Neural cell (in vitro differentiated cells): ENCODE data around the gene NPLOC4. TPM values are rescaled to one million over a fixed set of nuclear protein-coding genes. Genes with fewer than 3 reads are reported as not detected.

ENCODE experiments used
- H2AFZ ChIP-seq: fragments of 200-600, 300-800 bp; sonication (generic), shearing (Covaris generic); 2 replicates; pipeline ENCODE4 v1.6.0; 2014; ENCODE audit warnings: low read depth, mild to moderate bottlenecking, antibody characterized with exemption, low read length, moderate library complexity
- H3F3A ChIP-seq: fragments of 200-600 bp; shearing (Covaris generic); 2 replicates; pipeline ENCODE4 v1.6.1; 2016; ENCODE audit warnings: mild to moderate bottlenecking, moderate library complexity, mixed read lengths, antibody characterized with exemption, low read length; ENCODE audit not compliant: insufficient read depth, poor library complexity, severe bottlenecking
- H3K27ac ChIP-seq: fragments of 200-600, 300-800 bp; sonication (generic), shearing (Covaris generic); 2 replicates; pipeline ENCODE4 v1.5.1; 2014; ENCODE audit warnings: mild to moderate bottlenecking, low read length, moderate library complexity
- H3K27me3 ChIP-seq: fragments of 300-800, 200-600 bp; sonication (generic), shearing (Covaris generic); 2 replicates; pipeline ENCODE4 v1.6.0; 2014; ENCODE audit warnings: mild to moderate bottlenecking, low read depth, low read length, moderate library complexity; ENCODE audit not compliant: insufficient read depth
- H3K36me3 ChIP-seq: fragments of 300-800, 200-600 bp; sonication (generic), shearing (Covaris generic); 2 replicates; pipeline ENCODE4 v1.5.1; 2014; ENCODE audit warnings: mild to moderate bottlenecking, antibody characterized with exemption, low read length, moderate library complexity; ENCODE audit not compliant: insufficient read depth
- H3K4me2 ChIP-seq: fragments of 300-800, 200-600 bp; sonication (generic), shearing (Covaris generic); 2 replicates; pipeline ENCODE4 v1.6.0; 2014; ENCODE audit warnings: mild to moderate bottlenecking, low read length
- H3K4me3 ChIP-seq: fragments of 300-800, 200-600 bp; sonication (generic), shearing (Covaris generic); 2 replicates; pipeline ENCODE4 v1.5.1; 2014; ENCODE audit warnings: mild to moderate bottlenecking, low read length, moderate library complexity
- H3K79me2 ChIP-seq: fragments of 200-600 bp; shearing (Covaris generic); replicated peaks from 2 replicates; pipeline ENCODE4 v1.6.0; 2014; ENCODE audit warnings: mild to moderate bottlenecking, low read length, moderate library complexity; ENCODE audit not compliant: insufficient read depth
- H3K9ac ChIP-seq: fragments of 300-800, 200-600 bp; sonication (generic), shearing (Covaris generic); 2 replicates; pipeline ENCODE4 v1.6.1; 2016; ENCODE audit warnings: mild to moderate bottlenecking, low read length, mixed read lengths
- H3K9me2 ChIP-seq: fragments of 200-600 bp; shearing (Covaris generic); 2 replicates; pipeline ENCODE4 v1.6.1; 2016; ENCODE audit warnings: mild to moderate bottlenecking, low read length, mixed read lengths; ENCODE audit not compliant: insufficient read depth
- H3K9me3 ChIP-seq: fragments of 200-600, 300-800 bp; sonication (generic), shearing (Covaris generic); 2 replicates; pipeline ENCODE4 v1.6.1; 2016; ENCODE audit warnings: mild to moderate bottlenecking, mixed run types, low read length, moderate library complexity, mixed read lengths
- H4K20me1 ChIP-seq: fragments of 200-600 bp; shearing (Covaris generic); 2 replicates; pipeline ENCODE4 v1.6.1; 2016; ENCODE audit warnings: mild to moderate bottlenecking, mixed run types; ENCODE audit not compliant: insufficient read depth
- EP300 ChIP-seq: fragments of 450-650 bp; conservative IDR thresholded peaks from 2 replicates; pipeline ENCODE4 v1.6.1; 2014; ENCODE audit warnings: antibody characterized with exemption, mild to moderate bottlenecking, moderate library complexity; ENCODE audit not compliant: poor library complexity, severe bottlenecking
- EZH2 ChIP-seq: fragments of 200-600, 300-800 bp; shearing (Covaris generic), sonication (generic); IDR thresholded peaks from 2 replicates; pipeline ENCODE4 v1.6.1; 2014; ENCODE audit warnings: antibody characterized with exemption, low read length, borderline replicate concordance, mild to moderate bottlenecking; ENCODE audit not compliant: insufficient read depth, poor library complexity, severe bottlenecking
- MXI1 ChIP-seq: fragments of 450-650 bp; conservative IDR thresholded peaks from 2 replicates; pipeline ENCODE4 v1.6.1; 2014; ENCODE audit warnings: antibody characterized with exemption, mild to moderate bottlenecking; ENCODE audit not compliant: poor library complexity, severe bottlenecking
- POLR2AphosphoS5 ChIP-seq: IDR thresholded peaks from 2 replicates; pipeline ENCODE4 v1.6.1; 2012
- RAD21 ChIP-seq: fragments of 450-650 bp; conservative IDR thresholded peaks from 2 replicates; pipeline ENCODE4 v1.6.1; 2014; ENCODE audit warnings: antibody characterized with exemption, mild to moderate bottlenecking, moderate library complexity
- SMC3 ChIP-seq: fragments of 450-650 bp; conservative IDR thresholded peaks from 2 replicates; pipeline ENCODE4 v1.6.1; 2014; ENCODE audit warnings: antibody characterized with exemption, mild to moderate bottlenecking, moderate library complexity; ENCODE audit not compliant: poor library complexity
- TAF1 ChIP-seq: IDR thresholded peaks from 2 replicates; pipeline ENCODE4 v1.6.1; 2012; ENCODE audit warnings: low read depth
- polyA plus RNA-seq: library from polyadenylated mRNA; depleted of rRNA; stranded (reverse); fragments of >200 nt; gene quantifications from 2 replicates; pipeline ENCODE4 v1.2.3, GENCODE V29; 2014
- TF ChIP-seq, protein P1 (sequence below): fragments of 450-650 bp; IDR thresholded peaks from 2 replicates; pipeline ENCODE4 v1.5.1; 2014; ENCODE audit warnings: antibody characterized with exemption, mild to moderate bottlenecking, moderate library complexity; ENCODE audit not compliant: poor library complexity, severe bottlenecking
- TF ChIP-seq, protein P2 (sequence below): IDR thresholded peaks from 2 replicates; pipeline ENCODE4 v1.6.1; 2012; ENCODE audit warnings: borderline replicate concordance

Gene NPLOC4
- polyA plus RNA-seq, 1 donor from 2014 or later = 32.3 TPM

DNA sequence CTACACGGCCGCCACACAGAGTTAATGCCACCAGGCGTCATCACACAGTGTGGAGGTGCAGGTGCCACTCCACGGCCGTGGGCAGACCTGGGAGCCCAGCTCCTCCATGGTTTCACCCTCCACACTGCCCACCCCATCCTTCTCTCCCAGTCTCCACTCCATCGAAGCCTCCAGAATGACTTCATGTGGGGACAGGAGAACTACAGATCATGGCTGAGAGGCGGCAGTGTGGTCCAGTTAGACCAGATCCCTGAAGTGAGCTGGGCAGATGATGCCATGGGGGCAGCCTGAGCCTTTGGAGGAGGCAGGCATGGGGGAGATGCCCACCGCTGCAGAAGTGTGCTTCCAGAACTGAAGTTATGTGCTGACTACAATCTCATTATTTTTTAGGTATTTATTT, 46.8 kb downstream of the NPLOC4 start:
- Histone ChIP-seq H3K4me3 (no peak overlapping the region), H3K36me3 (no peaks in the 10 kb centered on the region), H3K9me3 (no peaks in the 10 kb centered on the region), H4K20me1 (no peaks in the 10 kb centered on the region), H3K9ac (no peak overlapping the region), H2AFZ (no peak overlapping the region), H3K79me2 (no peaks in the 10 kb centered on the region), H3F3A (no peaks in the 10 kb centered on the region), H3K27me3 (no peaks in the 10 kb centered on the region), H3K27ac (no peak overlapping the region), H3K9me2 (no peaks in the 10 kb centered on the region), H3K4me2 (no peak overlapping the region)
- TF ChIP-seq RAD21 (no peak), EZH2 (no peak), EP300 (no peak), TAF1 (no peak), POLR2AphosphoS5 (no peak), SMC3 (no peak), MXI1 (no peak)
- TF ChIP-seq, protein P1, sequence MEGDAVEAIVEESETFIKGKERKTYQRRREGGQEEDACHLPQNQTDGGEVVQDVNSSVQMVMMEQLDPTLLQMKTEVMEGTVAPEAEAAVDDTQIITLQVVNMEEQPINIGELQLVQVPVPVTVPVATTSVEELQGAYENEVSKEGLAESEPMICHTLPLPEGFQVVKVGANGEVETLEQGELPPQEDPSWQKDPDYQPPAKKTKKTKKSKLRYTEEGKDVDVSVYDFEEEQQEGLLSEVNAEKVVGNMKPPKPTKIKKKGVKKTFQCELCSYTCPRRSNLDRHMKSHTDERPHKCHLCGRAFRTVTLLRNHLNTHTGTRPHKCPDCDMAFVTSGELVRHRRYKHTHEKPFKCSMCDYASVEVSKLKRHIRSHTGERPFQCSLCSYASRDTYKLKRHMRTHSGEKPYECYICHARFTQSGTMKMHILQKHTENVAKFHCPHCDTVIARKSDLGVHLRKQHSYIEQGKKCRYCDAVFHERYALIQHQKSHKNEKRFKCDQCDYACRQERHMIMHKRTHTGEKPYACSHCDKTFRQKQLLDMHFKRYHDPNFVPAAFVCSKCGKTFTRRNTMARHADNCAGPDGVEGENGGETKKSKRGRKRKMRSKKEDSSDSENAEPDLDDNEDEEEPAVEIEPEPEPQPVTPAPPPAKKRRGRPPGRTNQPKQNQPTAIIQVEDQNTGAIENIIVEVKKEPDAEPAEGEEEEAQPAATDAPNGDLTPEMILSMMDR = no peak
- TF ChIP-seq, protein P2, sequence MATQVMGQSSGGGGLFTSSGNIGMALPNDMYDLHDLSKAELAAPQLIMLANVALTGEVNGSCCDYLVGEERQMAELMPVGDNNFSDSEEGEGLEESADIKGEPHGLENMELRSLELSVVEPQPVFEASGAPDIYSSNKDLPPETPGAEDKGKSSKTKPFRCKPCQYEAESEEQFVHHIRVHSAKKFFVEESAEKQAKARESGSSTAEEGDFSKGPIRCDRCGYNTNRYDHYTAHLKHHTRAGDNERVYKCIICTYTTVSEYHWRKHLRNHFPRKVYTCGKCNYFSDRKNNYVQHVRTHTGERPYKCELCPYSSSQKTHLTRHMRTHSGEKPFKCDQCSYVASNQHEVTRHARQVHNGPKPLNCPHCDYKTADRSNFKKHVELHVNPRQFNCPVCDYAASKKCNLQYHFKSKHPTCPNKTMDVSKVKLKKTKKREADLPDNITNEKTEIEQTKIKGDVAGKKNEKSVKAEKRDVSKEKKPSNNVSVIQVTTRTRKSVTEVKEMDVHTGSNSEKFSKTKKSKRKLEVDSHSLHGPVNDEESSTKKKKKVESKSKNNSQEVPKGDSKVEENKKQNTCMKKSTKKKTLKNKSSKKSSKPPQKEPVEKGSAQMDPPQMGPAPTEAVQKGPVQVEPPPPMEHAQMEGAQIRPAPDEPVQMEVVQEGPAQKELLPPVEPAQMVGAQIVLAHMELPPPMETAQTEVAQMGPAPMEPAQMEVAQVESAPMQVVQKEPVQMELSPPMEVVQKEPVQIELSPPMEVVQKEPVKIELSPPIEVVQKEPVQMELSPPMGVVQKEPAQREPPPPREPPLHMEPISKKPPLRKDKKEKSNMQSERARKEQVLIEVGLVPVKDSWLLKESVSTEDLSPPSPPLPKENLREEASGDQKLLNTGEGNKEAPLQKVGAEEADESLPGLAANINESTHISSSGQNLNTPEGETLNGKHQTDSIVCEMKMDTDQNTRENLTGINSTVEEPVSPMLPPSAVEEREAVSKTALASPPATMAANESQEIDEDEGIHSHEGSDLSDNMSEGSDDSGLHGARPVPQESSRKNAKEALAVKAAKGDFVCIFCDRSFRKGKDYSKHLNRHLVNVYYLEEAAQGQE = no peak

DNA sequence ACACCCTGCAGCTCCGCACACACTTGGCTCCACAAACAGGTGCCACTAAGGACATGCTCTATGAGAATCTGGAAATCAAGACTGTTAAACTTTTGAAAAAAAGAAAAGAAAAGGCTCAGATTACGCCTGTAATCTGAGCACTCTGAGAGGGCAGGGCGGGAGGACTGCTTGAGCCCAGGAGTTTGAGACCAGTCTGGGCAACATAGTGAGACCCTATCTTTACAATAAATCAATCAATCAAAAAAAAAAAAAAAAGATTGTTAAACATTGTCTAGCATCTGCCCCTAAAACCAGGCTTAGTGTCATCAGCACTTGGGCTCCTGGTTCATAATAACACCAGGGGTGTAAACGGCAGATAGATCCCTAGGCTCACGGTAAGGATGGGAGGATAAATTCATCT, 47.3 kb downstream of the NPLOC4 start:
- Histone ChIP-seq H3K9me3 (no peaks in the 10 kb centered on the region), H3K79me2 (no peaks in the 10 kb centered on the region), H3K4me2 (no peak overlapping the region), H4K20me1 (no peaks in the 10 kb centered on the region), H3K9me2 (no peaks in the 10 kb centered on the region), H2AFZ (no peak overlapping the region), H3K27me3 (no peaks in the 10 kb centered on the region), H3F3A (no peaks in the 10 kb centered on the region), H3K27ac (no peak overlapping the region), H3K4me3 (no peak overlapping the region), H3K36me3 (no peaks in the 10 kb centered on the region), H3K9ac (no peak overlapping the region)
- TF ChIP-seq POLR2AphosphoS5 (no peak), MXI1 (no peak), SMC3 (no peak), EZH2 (no peak)
- TF ChIP-seq, protein P1 = no peak
- TF ChIP-seq, protein P2 = no peak
